ENCODE data around the gene LRRC8B.
"Not testable (repeated sequence)": the region's sequence is repeated elsewhere in the genome, so short reads cannot be mapped to it uniquely, and the experiment has no call there.

LRRC8B gene

DNA sequence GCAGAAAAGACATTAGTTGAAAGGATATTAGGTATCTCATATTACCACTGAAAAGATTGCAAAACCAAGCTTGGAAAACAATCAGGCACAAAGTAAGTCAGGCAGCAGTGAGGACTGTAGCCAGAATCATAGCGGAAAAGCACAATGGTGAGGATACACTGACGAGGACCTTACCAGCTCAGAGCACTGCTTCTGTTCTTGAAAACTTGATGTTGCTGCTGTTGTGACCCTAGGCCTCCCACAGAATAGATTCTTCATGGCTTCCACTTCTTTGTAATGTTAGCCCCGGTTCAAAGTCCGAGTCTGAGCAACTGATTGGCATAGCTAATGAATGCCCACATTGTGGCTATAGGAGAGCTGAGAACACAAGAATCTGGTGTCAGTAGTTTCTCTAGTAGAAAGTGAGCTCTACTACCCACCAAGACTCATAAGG, 63.1 kb downstream of the LRRC8B start:
- no peak for DNase-seq

DNA sequence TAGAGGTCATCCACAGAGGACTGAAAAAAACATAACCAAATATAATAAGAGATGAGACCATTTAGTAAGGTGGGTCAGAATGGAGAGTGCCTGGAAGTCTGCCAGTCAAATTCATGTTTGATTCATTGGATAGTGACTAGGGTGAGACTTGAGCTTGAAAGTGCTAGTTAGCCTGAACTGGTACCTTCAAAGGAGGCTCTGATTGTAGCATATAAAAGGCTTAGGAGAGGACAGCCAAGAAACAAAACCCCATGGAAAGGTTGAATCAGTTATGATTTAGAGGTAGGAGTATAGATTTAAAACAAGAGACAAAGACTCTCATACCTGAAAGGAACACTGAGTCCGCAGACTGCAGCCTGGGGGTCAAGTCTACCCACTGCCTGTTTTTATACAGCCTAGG, 63.9 kb downstream of the LRRC8B start:
- no peak for DNase-seq

DNA sequence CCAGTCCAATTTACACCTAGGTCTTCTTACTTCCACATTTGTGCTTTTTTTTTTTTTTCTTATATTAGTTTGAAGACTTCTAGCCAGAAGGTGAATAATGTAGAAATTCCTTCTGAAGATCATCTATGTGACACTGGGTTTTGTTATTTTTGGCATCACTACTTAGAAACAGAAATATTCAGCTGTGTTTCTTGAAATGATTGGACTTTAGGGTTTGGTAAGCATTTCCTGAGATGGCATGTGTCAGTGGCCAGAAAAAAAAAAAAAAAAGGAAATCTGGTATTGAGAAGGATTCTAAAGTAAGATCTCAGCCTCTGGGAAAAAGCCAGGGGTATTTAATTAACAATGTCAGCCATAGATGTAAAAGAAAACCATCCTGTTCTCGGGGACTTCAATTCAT, 64.9 kb downstream of the LRRC8B start:
- DNase-seq, result no peak

DNA sequence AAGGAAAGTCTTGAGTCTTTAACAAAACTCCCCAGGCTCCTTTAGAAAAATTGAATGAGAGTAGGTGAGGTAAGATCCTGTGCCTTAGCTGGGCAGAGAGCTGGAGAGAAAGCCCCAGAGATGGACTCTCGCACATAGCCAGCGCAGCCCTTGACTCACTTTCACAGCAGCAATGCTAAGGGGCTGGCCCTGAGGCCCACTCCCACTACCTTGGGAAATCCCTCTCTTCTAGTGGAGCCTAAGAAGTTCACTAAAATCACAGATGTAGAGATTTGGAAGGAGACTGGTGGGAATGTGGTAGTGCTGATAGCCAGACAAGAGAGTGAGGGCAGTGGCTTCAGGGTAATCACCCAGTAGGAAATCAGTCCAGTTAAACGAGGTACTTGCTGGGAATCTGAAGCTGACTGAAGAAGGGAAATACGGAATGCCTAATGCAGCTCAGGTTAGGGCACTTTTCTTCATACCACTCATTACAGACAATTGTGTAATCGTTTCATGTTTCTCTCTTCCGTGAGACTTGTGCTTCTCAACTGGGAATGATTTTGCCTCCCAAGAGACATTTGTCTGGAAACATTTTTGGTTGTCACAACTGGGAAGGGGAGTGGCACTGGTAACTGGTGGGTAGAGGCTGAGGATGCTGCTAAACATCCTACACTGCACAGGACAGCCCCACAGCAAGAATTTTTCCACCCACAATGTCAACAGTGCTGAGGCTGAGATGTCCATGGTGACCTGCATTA, 65.9 kb downstream of the LRRC8B start:
- no peak for DNase-seq

DNA sequence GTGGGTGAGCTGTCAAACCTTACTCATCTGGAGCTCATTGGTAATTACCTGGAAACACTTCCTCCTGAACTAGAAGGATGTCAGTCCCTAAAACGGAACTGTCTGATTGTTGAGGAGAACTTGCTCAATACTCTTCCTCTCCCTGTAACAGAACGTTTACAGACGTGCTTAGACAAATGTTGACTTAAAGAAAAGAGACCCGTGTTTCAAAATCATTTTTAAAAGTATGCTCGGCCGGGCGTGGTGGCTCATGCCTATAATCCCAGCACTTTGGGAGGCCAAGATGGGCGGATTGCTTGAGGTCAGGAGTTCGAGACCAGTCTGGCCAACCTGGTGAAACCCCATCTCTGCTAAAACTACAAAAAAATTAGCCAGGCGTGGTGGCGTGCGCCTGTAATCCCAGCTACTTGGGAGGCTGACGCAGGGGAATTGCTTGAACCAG, 68.3 kb downstream of the LRRC8B start:
- not testable (repeated sequence) for DNase-seq

DNA sequence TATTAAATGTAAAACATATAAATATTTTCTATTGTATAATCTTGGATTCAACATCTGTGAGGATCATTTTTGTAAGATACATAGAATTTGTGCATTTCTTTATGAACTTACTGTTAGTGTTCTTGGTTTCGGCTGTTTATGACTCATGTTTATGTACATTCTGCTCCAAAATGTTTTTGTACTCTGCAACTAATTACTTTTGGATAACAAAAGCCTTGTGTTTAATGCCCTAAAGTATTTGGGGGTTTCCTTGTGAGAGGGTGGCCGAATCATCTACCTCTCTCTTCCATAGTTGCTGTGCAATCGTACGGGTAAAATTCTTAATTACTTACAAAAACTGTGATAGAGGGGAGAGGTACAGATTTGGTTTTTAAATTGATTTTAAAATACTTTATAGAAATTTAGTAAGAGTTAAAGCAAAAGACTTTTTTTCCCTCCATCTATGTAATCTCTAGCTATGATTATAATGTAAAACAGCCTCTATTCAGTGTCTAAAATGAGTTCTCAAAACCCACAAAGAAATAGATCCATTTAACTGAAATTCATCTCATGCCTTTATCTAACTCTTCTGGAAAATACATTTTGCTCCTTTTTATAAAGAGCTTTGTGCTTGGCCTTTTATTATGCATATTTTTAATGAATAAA, 69.6 kb downstream of the LRRC8B start:
- DNase-seq, result no peak

DNA sequence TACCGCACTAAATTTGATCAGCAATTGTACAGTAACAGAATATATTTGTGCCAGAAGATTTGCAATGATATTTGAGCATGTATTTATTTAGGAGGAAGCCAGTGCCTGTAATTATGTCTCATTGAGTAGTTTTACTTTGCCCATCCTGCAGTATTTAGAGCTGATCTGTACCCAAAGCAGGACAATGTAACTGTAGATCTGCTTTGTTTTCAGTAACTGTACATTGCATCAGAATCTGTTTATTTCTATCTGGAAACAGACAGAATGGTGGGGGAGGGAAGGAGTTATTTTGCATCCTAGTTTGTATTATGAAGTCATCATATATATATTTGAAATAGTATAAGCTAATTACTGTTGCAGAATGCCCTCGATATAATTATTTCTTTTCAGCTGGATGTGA, 72.1 kb downstream of the LRRC8B start:
- DNase-seq, result no peak

DNA sequence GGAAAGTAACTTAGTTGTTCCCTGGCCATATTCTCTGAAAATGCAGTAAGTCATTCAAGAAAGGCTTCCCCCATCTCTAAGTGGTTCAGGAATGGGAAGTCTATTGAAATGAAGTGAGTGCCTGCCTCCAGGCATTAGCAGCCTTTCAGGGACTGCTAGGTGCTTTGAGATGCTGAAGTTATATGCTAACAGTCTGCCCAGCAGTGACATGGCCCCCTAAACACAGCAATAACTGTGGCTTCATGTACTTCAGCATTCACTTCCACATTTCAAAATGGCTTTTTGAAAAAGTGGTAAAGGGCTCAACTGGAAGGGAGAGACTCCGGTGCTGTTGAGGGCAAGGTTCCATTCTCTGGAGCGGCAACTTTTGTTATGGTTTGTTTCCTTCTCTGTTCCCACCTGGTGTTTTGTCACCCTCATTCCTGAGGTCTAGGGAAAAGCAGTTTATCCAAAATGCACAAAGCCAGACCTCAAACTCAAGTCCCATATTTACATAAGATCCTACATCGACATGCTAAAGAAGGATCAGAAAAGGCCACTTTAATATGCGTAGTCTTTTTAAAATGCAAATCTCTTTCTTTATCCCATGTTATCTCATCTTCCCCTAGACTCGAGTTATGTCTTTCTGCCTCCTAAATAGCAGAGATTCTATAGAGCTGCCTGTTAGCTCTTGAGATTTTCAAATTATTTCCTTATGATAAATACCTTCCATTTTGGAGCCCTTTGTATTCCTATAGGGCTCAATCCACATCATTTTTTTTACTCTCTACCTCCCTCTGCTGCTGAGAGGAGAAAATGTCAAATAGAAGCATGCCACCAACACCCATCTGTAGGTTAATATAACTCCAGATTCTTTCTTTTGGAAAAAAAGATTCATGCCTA, 74.1 kb downstream of the LRRC8B start:
- no peak for DNase-seq

DNA sequence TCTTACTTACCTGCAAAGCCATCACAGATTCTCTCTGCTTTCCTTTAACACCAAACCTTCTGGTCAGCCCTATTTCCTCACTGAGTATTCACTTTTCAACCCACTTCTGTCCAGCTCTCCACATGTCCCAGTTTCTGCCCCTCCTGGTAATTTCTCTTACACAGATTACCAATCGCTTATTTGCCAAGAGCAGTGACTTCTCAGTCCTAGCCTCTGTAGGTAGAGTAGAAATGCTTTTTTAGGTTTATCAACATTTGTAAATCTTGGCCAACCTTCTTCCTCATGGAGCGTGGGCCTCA, 74.7 kb downstream of the LRRC8B start:
- DNase-seq, result no peak

DNA sequence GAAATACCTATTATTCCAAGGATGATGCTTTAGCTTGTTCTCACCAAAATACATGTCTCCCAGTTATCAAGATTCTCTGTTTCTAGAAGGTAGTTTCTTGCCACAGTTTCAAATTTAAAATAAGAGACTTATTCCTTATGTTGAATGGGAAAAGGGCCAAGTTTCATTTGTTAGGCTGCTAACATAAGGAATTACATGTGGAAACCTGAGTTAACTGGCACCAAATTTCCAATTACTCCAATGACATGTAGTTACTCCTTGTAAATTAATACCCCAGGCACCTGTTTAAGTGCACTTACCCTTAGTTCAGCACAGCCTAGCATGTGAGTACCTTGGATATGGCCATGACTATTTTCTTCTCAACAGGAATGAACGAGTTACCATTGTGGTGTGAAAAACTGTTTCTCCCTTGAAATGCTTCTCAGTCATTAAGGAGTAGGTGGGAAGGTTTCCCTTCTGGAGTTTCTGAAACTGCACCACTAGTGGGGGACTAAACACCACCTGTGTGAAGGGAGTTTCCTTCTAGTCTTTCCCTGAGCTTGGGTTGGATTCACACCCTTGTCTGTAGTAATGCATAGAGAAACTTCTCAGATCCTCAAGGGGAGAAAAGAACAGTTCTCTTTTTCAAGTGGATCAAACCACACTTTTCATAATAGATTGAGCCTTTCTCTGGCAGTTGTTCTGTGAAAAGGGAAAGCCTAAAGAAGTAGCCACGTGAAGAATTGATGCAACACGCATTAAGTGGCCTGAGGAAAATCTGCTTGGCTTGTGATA, 76.0 kb downstream of the LRRC8B start:
- DNase-seq, result no peak

DNA sequence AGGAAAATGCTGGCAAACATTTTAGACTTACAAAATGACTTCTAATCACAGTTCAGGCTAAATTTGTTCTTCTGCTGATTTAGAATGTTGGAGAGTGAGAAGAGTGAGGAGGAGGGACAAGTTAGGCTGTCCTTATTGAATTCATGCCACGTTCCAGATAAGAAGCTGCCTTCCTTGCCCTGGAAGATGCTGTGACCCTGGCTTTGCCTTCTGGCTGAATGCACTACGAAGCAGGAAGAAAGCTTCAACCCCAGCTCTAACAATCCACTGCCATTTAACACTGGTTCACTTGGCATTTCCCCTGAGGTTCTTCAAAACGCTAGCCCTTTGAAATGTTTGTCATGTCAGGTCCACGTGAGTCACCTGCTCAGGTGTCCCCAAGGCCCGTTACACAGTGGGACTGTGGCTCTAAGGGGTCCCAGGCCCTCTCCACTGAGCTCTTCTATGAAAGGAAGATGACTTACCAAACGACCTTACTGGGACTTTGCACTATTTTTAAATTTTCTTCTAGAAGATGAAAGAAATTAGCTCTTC, 78.3 kb downstream of the LRRC8B start:
- no peak for DNase-seq

DNA sequence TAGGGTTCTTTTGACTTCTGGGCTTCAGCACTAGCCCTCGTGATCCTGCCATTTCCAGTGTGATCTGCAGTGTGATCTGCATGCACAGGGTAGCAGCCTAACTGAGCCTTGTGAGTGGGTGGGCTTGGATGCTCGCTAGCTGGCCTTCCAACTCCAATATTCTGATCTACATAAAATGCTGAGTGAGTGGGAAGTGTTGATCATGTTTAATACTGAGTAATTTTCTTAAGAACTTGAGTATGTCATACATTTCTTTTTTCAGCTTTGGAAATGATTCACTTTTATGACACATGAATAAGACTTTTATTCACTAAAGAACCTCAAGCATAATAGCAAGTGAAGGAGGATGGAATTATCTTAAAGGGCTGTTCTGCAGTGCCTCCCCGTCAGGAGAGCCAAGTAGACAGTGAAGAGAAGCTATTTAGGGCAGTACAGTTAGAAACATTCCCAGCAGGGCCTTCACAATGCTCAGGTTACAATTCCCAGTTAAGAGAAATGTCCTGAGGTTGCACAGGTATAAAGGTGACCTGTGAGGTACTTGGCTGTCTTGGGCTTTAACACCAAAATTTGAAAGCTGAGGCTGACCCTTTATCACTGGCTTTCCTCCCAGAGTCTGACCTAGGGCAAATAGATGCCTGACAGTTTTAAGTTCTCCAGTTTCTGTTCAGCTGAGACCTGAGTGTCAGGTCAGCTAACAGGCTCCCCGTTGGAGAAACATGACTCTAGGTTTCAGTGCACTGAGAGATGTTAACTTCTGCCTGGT, 79.2 kb downstream of the LRRC8B start:
- DNase-seq, result no peak

DNA sequence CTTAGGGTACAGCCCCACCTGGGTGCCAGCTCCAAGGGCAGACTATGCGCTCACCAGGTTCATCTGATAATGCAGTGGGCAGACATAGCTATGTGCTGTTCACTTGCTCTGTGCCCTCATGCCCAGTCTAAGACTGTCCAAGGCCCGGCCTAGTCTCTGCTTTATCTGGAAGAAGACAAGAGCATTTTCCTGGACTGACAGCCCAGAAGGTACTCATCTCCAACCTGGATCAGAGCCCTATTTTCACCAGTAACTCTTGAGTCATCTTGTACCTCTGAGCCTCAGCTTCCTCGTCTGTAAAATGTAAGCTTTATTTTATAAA, 79.7 kb downstream of the LRRC8B start:
- no peak for DNase-seq

DNA sequence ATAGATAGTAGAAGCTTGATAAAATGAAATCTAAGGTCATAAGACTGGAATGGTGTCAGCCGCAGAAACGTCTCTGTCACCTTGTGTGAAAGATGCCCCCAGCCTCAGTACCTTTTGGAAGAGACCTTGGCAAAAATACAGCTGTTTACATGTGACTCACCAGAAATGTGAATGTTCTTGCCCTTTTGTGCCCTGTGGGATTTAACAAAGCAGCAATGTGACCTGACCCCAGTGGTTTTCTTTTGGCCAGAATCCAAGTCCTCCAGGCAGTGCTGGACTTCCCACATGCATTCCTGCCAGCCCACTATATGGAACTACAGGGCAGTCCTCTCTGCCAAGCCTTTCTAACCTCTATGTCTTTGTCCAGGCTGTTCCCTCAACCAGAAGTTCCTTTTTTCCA, 81.1 kb downstream of the LRRC8B start:
- DNase-seq, result no peak

DNA sequence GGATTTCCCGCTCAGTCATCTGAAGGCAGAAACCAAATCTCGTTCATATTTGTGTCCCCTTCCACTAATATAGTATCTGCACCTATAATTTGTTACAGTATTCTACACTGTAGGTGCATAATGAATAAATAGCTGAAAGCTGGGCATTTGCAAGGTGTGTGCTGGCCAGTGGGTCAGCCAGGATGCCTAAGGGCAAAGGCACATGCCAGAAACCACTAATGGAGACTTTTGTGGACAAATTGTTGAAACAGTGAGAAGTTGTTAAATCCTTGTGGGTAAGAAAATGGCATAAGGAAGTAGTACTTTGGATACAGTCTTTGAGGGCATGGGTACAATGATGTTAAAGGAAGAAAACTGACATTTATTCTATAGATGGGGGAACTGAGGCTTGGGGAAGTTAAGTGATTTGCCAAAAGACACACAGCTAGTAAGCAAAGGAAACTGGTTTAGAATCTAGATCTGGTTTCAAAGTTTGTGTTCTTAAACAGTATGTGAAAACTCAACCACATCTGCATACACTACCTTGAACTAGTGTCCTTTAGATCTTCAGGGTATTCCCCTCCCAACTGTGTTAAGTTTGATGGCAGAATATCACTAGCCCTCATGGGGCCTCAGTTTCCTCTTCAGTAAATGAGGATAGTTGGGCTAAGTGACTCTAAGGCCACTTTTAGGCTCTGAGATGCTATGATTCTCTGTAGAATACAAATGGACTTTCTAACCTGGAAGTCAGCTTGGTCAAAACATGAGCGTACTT, 81.8 kb downstream of the LRRC8B start:
- DNase-seq, result no peak

DNA sequence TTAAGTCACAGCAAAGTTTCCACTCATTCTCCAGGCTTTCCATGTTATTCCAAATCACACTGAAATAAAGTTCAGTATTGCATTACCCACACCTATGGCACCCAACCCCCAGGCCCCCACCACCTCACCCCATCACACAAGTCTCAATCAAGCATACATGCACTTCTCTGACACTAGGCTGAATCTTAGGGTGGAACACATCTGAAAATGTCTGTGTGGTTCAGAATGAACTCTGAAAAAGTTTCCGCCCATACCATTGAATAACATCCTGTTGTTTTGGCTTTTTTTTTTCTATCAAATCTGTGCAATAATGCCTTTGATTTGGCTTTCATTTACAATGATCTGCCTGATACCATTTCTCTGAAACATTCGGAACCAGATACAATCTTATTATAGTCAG, 82.5 kb downstream of the LRRC8B start:
- no peak for DNase-seq

DNA sequence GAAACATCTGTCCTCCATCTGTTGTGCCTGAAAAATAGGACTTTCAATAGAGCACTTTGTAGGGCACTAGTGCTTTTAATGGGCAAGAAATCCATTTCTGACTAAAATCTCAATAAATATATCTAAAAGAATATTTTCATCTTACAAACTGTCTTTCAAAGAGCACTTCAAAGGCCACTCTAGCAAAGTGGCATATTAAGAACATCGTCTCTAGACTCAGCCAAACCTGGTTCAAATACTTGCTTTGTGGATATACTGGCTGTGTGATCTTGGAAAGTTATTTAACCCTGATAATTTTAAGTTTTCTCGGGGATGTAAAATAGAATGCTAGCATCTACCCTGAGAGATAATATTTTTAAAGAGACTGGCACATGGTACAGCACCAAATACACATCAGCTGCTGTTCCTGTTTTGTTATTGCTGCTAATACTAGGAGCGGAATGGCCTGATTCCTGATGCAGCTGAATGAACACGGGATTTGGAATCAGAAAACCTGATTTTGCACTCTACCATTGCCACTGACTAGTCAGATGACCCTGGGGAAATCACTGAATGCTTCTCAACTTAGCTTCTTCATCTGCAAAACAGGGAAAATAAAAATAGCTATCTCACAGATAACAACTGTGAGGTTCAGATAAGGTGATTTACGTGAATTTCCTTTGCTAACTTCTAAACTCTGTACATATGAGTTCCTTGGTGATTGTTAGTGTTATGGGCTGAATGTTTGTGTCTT, 83.1 kb downstream of the LRRC8B start:
- DNase-seq, result no peak

DNA sequence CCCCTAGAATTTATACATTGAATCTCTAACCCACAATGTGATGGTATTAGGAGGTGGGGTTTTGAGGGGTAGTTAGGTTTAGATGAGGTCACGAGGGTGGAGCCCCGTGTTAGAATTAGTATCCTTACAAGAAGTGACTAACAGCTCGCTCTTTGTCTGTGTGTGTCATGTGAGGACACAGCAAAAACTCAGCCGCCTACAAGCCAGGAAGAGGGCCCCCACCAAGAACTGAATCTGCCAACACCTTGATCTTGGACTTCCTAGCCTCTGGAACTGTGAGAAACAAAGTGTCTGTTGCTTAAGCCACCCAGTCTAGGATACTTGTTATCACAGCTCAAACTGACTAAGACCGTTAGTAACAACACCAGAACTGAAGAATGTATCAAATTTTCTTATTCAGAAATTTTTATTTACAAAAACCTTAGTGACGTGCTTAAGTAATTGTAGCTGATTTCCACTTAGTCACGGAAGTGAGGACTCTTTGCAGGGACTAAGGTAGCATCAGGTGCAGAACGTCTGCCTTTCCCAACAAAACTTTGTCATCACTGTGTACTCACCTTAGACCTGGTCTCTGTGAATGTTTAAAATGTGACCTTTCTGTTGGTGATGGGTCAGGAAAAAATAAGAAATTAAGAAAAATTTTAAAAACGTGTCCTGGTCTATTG, 83.8 kb downstream of the LRRC8B start:
- no peak for DNase-seq

DNA sequence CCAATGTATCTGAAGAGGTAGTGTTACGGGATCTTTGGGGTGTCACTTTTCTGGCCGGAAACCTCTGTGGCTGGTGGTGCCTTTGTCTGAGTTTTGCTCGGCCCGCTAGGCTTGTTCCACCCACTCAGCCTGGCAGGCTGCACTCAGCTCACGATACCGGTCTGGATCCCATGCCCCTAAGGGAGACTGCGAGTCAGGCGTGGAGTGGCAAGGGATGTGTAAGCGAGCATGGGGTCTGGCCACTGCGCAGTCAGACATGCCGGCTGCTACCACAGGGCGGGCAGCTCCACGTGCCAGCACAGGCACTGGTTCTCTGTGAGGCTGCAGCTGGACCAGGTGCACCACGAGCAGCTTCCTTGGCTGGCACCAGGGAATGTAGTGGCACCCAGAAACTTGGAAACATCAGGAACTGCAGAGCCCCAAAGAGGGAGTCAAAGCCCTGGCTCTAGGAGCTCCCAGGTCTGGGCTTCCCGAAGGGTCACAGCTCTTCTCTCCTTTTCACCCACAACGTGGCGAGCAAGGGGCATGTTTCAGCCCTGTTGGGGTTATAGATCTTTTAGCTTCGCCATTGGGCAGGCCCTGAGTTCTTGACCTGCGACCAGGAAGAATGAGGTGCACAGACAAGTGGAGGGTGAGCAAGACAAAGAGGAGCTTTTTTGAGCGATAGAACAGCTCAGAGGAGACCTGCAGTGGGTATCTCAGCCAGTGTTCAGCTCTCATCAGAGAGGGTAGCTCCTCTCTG, 84.5 kb downstream of the LRRC8B start:
- no peak for DNase-seq
